ENCODE measurements around the gene GRHL1. TPM values are rescaled to one million over a fixed set of nuclear protein-coding genes. Genes with fewer than 3 reads are reported as not detected.

The GRHL1 gene
- polyA plus RNA-seq, 1 donor (not counting 4 experiments of a cell fraction or from before 2014, with no cell fraction given): 7.8 TPM

DNA sequence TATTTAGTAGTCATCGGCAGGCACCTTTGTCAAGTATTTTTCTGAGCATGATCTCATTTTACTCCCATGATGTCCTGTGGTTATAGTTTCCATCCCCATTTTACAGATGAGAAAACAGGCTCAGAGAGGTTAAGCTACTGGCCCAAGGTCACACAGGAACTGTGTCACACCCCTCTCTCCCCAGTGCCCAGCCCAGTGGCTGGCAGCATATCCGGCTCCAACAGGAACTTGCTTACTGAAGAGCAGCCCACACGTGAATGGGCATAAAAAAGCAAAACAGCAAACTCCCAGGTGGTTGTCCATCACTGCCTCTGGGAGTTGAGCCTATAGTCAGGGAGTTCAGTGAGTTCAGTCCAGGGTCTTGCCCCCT lies 83.5 kb downstream of the GRHL1 start:
- no peak overlapping the region for H3K4me2 ChIP-seq (ENCODE audit: control insufficient read depth, extremely low read depth, insufficient read depth, low read depth, low read length)

DNA sequence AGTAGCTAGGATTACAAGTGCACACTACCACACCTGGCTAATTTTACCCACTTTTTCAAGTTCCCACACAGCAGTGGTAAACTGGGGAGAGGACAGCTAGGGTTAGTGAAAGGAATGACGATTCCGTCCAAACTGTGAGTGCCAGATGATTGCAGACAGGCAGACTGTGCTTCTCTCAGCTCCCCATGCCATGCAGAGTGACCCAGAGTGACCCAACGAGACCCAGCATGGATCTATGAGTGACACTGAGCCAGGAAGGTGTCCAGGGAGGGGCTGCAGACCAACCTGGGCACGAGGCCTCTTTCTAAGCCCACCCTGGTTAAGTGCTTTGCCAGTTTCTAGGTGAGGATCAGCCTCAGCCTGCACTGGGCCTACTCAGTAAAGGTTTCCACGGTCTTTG lies 84.1 kb downstream of the GRHL1 start:
- DNase-seq (ENCODE audit: low read depth, low spot score) (no peak), FAIRE-seq (no peak)
- Histone ChIP-seq H3K4me1 (ENCODE audit: control insufficient read depth, extremely low read depth, insufficient read depth, low read length) (peaks cover 25% of the 10 kb centered on the region), H3K9ac (ENCODE audit: control insufficient read depth, extremely low read depth, insufficient read depth, low read length) (no peak overlapping the region), H4K20me1 (ENCODE audit: control insufficient read depth, extremely low read depth, insufficient read depth, low read length) (no peaks in the 10 kb centered on the region), H3K4me2 (ENCODE audit: control insufficient read depth, extremely low read depth, insufficient read depth, low read depth, low read length) (no peak overlapping the region), H3K9me1 (ENCODE audit: control insufficient read depth, extremely low read depth, insufficient read depth, low read length) (no peaks in the 10 kb centered on the region), H3K36me3 (ENCODE audit: control insufficient read depth in 2 of 2, extremely low read depth in 1 of 2, insufficient read depth in 2 of 2, low read length in 2 of 2) (no peaks in the 10 kb centered on the region), H3K27ac (ENCODE audit: control insufficient read depth, insufficient read depth, low read length) (no peak overlapping the region), H3K79me2 (ENCODE audit: control insufficient read depth, insufficient read depth, low read length) (no peaks in the 10 kb centered on the region), H3K9me3 (ENCODE audit: control insufficient read depth, low read depth, low read length) (no peaks in the 10 kb centered on the region), H2AFZ (ENCODE audit: control insufficient read depth, low read length) (no peak overlapping the region), H3K27me3 (ENCODE audit: control insufficient read depth, extremely low read depth, insufficient read depth, low read length) (no peaks in the 10 kb centered on the region), H3K4me3 (ENCODE audit: control insufficient read depth in 2 of 3, extremely low read depth in 1 of 3, insufficient read depth in 2 of 3, low read depth in 1 of 3, low read length in 3 of 3) (no peak overlapping the region)
- TF ChIP-seq, protein P1, sequence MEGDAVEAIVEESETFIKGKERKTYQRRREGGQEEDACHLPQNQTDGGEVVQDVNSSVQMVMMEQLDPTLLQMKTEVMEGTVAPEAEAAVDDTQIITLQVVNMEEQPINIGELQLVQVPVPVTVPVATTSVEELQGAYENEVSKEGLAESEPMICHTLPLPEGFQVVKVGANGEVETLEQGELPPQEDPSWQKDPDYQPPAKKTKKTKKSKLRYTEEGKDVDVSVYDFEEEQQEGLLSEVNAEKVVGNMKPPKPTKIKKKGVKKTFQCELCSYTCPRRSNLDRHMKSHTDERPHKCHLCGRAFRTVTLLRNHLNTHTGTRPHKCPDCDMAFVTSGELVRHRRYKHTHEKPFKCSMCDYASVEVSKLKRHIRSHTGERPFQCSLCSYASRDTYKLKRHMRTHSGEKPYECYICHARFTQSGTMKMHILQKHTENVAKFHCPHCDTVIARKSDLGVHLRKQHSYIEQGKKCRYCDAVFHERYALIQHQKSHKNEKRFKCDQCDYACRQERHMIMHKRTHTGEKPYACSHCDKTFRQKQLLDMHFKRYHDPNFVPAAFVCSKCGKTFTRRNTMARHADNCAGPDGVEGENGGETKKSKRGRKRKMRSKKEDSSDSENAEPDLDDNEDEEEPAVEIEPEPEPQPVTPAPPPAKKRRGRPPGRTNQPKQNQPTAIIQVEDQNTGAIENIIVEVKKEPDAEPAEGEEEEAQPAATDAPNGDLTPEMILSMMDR (optimal IDR thresholded peaks at IDR 0.05 in 1 of 3, IDR thresholded peaks at IDR 0.05 in 1 of 3, conservative IDR thresholded peaks at IDR 0.05 in 1 of 3; ENCODE audit: extremely low read depth in 1 of 3, insufficient read depth in 2 of 3, low read length in 3 of 3): no peak
- no peak for TF ChIP-seq EZH2 (IDR thresholded peaks at IDR 0.05; ENCODE audit: low read length)
- dilution Hi-C loops (cut with MboI; ENCODE audit: extremely low pct_ligation_motif_present, low sequenced_read_pairs): loop anchor here (25.0 kb wide), 1 partner anchor 273 kb away; no protein-coding TSS in a partner anchor

More for the DNA sequence above, 83.5 kb downstream of the GRHL1 start:
- no peak overlapping the region for H3K27ac ChIP-seq (ENCODE audit: control insufficient read depth, insufficient read depth, low read length)
- peaks cover 26% of the 10 kb centered on the region for H3K4me1 ChIP-seq (ENCODE audit: control insufficient read depth, extremely low read depth, insufficient read depth, low read length)
- no peak overlapping the region for H2AFZ ChIP-seq (ENCODE audit: control insufficient read depth, low read length)
- FAIRE-seq: no peak
- no peak for DNase-seq (ENCODE audit: low read depth, low spot score)
- H3K36me3 ChIP-seq (ENCODE audit: control insufficient read depth in 2 of 2, extremely low read depth in 1 of 2, insufficient read depth in 2 of 2, low read length in 2 of 2): no peaks in the 10 kb centered on the region
- H3K79me2 ChIP-seq (ENCODE audit: control insufficient read depth, insufficient read depth, low read length): no peaks in the 10 kb centered on the region
- no peaks in the 10 kb centered on the region for H3K27me3 ChIP-seq (ENCODE audit: control insufficient read depth, extremely low read depth, insufficient read depth, low read length)
- H3K9ac ChIP-seq (ENCODE audit: control insufficient read depth, extremely low read depth, insufficient read depth, low read length): no peak overlapping the region
- no peaks in the 10 kb centered on the region for H3K9me1 ChIP-seq (ENCODE audit: control insufficient read depth, extremely low read depth, insufficient read depth, low read length)
- TF ChIP-seq EZH2 (IDR thresholded peaks at IDR 0.05; ENCODE audit: low read length): no peak
- TF ChIP-seq, protein P1 (optimal IDR thresholded peaks at IDR 0.05 in 1 of 3, IDR thresholded peaks at IDR 0.05 in 1 of 3, conservative IDR thresholded peaks at IDR 0.05 in 1 of 3; ENCODE audit: extremely low read depth in 1 of 3, insufficient read depth in 2 of 3, low read length in 3 of 3): no peak
- no peaks in the 10 kb centered on the region for H3K9me3 ChIP-seq (ENCODE audit: control insufficient read depth, low read depth, low read length)
- dilution Hi-C loops (cut with MboI; ENCODE audit: extremely low pct_ligation_motif_present, low sequenced_read_pairs): loop anchor here (25.0 kb wide), 1 partner anchor 273 kb away; no protein-coding TSS in a partner anchor
- no peaks in the 10 kb centered on the region for H4K20me1 ChIP-seq (ENCODE audit: control insufficient read depth, extremely low read depth, insufficient read depth, low read length)
- H3K4me3 ChIP-seq (ENCODE audit: control insufficient read depth in 2 of 3, extremely low read depth in 1 of 3, insufficient read depth in 2 of 3, low read depth in 1 of 3, low read length in 3 of 3): no peak overlapping the region
